HG02678 (cell line): Measurements from ENCODE around the gene GGNBP2.

ENCODE experiments used
- ATAC-seq: cut with Tn5 transposase; IDR thresholded peaks from one replicate; pipeline ENCODE4 v1.9.1; 2021; ENCODE audit warnings: mild to moderate bottlenecking, moderate library complexity; ENCODE audit not compliant: unreplicated experiment

GGNBP2 gene

DNA sequence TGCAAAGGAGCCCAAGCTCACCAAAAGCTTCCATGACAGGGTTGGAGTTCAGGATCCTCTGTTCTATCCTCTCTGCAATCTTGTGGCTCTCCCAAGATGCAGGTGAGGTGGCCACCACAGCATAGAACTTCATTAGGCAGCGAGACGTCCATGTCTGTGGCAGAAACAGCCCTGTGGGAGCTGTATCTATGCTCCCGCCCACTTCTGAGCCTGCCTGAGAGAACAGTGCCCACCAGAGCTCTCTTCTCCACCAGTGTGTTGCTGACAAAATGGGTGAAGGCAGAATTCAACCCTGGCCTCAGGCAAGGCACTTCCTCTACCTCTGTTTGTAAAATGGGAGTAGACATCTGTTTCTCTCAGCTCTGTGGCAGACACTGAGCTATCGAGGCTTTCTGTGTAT is 28.9 kb upstream of the GGNBP2 start:
- no peak for ATAC-seq

DNA sequence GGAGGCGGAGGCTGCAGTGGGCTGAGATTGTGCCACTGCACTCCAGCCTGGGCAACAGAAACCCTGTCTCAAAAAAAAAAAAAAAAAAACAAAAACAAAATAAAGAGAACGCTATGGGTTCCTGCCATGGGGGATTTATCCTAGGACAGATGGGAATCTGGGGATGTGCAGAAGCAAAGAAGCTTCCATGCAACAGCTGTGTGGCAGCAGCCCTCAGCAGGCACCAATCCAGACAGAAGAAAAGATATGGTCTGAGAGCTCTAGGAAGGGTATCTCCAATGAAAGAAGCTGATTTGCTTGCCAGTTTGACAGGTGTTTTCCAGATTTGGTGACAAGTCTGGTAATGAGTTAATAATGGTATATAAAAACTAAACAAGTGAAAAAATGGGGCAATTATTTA is 21.6 kb upstream of the GGNBP2 start:
- no peak for ATAC-seq

DNA sequence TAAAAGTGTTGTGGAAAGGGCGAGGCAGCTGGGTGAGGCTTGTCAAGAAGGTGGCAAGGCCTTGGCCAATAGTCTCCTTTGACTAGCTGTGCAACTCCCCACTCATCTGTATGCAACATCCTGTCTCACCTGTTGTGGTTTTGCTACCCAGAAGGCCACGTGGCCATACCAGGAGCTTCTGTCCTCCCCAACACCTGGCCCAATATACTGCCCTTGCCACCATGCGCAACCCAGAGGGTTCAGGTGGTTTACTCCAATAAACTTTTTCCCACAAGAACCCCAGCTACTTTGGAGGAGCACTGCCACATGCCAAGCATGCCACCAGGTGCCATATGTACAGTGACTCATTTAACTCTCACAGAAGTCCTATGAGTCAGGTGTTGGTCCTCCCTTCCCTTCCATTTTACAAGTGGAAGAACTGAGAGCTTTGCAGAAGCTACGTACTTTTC is 20.3 kb upstream of the GGNBP2 start:
- ATAC-seq = no peak

DNA sequence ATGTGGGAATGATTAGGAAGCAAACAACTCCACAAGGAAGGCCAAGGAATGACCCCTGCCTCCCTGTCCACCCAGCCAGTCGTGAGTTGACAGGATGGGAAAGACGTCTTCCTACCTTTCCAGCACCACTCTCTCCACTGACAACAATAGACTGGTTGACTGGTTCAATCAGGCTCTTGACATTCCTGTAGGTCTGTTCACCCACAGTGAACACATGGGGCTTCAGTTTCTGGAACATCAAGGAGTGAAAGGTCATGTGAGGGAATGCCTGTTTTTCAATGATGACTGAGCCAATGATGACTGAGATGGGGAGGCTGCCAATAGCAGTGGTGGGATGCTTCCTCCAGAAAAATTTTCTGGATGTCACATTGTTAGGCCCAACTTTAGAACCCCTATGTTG is 19.6 kb upstream of the GGNBP2 start:
- no peak for ATAC-seq

DNA sequence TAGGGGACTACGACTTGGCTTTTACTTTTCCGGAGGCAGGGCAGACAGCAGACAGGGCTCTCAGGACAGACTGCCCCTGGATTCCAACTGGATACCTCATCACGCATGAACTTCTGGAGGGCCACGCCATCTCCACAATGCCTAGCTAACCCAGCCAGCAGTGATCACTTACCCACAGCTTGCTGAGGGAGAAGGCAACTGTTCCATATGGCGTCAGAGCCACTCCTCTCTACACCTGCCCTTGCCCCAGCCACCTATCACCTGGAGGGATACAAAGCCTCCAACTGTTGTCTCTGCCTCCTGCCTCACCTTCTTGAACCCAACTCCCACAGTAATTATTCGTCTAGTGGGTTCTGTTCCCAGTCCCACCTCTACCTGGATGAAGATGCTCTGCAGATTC is 18.8 kb upstream of the GGNBP2 start:
- no peak for ATAC-seq

DNA sequence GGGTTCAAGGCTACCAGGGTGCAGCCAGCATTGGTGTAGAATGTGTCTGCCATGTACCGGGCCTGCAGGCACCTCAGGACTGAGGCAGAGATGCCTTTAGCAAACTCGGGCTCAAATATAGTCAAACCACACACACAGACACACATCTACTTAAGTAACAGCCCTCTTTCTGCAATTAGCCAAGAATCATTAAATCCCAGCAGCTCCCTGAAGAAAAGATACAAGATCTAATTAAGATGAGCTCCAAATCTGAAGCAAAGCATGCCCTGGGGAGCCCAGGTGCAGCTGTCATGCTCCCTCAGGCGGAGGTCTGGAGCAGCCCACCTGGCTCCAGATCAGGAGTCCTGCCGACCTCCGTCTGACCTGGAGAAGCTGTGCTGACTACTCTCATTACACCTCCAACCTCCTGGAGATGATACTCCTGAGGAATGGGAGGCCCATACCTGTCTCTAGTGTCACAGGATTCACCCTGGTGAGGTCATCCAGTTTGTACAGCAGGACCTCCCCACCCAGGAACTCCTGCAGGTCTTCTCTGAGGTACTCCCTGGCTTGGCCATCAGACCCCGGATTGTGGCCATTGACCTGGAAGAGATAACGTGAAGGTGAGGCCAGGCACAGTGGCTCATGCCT is 17.0 kb upstream of the GGNBP2 start:
- no peak for ATAC-seq

DNA sequence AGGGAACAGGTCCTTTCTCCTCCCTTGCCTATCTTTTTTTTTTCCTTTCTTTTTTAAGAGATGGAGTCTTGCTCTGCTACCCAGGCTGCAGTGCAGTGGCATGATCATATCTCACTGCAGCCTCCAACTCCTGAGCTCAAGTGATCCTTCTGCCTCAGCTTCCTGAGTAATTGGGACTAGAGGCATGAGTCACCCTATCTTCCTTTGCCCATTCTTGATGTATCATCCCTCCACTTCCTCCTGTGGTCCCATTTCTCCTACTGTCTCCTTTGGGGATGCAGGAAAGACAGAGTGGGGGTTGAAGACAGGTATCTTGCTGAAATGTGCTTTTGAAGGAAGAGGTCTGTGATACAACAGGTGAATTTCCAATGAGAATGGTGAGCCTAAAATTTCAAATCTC is 15.6 kb upstream of the GGNBP2 start:
- no peak for ATAC-seq

DNA sequence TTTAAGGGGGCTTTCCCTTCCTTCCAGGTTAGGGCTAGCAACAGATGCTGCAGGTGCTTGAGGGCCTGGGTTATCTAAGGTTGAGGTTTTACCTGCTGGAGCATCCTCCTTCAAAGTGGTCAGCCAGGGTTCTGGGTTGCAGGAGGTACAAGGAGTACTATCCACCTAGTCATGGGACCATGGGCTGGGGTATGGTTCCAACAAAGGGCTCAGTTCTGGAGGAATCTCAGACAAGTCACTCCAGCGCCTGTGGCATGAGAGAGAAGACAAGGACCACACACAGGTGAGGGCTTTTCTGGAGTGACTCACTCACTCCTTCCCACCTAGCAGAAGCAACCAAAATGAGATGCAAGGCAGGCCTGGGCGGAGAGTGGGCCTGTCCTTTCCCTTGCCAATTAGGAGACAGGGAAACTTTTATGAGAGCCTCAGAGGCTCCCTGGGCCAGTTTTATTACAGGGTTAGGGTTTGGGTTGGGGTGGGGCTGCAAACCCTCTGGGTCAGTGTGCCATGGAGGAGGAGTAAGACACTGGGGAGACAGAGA is 12.2 kb upstream of the GGNBP2 start:
- no peak for ATAC-seq

DNA sequence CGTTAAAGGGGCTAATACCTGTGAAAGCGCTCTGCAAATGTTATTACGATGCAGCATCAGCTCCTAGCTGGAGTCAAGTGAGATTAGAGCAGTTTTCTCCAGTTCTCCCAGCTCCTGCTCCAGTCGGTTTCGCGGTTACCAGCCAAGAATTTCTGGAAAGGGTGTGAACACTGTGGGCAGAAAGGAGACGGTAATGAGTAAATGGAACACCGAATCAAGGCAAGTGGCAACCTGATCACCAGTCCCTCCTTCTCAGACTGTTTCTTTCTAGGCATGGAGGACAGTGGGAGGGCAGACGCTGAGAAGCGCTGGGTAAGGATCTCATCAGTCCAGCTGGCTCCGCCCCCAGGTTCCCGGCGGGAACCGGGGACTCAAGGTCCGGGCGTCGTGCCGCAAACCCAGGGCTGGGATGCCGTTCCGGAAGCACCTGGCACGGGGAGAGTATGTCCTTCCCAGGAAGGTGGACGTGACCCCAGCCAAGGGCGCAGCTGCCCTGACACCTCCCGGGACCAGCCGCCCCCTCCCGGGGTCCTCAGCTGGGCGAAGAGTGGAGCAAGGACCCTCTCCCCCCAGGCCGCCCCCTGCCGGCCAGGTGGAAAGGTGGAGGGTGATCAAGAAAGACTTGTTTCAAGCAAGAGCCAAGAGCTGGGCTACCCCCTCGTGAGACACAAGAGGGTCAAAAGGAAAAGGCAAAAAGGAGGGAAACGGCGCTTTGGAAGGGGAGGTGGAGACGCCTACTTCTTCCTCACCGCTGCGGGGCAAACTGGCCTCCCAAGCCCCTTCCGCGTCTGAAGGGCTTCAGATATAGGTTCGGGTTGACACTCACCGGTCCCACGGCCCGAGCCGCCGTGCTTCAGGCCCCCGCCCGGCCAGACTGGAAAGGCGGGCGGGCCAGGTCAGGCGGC is 10.5 kb upstream of the GGNBP2 start:
- peak; percentile 33 for ATAC-seq

GRCh38 chr17:36534840-36535668 is 9.7 kb upstream of the GGNBP2 start, which contains the start of the genes MYO19 and PIGW:
Gene MYO19 (minus strand): TSS chr17:36534868. CDS start chr17:36532538, 2,330 bp downstream.
Gene PIGW (plus strand): TSS chr17:36534987. CDS start chr17:36537102, 2,115 bp downstream.
- ATAC-seq = peak; percentile 75

- ATAC-seq = no peak
These were observed 9.0 kb upstream of the GGNBP2 start for GRCh38 chr17:36535669-36536081.

- ATAC-seq = no peak
These were observed 4.0 kb upstream of the GGNBP2 start for GRCh38 chr17:36540696-36541095.

DNA sequence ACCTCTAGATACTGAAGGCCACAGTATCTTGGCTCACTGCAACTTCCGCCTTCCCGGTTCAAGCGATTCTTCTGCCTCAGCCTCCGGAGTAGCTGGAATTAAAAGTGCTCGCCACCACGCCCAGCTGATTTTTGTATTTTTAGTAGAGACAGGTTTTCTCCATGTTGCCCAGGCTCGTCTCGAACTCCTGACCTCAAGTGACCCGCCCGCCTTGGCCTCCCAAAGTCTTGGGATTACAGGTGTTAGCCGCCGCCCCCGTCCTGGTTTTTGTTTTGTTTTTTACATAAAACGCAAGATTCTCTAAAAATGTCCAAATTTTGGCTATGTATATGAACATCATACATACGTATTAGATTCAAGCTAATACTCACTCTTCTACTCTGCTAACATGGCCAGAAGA is 2.0 kb upstream of the GGNBP2 start:
- ATAC-seq = no peak

DNA sequence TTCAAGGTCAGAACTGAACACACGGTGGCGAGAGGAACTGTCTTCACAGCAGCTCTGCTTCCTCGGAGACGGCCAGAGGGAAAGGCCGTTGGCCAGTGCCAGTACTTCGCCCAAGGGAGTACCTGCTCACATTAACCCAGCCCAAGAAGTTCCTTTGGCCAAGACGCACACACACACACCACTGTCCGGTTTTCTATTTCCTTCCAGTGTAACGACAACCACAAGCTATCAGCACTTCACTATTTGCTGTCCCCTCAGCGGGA is 744 bp upstream of the GGNBP2 start:
- ATAC-seq = no peak

DNA sequence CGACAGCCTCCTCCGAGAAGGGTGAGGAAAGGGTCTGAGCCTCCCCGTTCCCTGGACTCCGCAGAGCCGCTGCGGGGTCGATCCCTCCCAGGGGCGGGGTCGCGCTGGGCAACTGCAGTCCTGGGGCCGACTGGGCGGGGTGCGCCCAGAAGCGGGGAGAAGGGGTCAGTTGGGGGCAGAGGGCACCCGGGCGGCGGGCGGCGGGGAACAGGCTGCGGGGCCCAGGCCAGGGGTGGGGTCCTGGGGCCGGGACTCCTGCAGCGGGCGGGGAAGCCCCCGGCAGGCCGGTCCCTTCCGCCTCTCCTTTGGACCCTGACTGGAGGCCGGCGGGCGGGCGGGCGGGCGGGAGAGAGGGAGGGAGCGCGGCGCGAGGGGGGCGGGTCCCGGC is 352 bp downstream of the GGNBP2 start:
- ATAC-seq = peak; percentile 39

GRCh38 chr17:36545465-36546417 is 1.0 kb downstream of the GGNBP2 start:
- ATAC-seq = peak; percentile 69

DNA sequence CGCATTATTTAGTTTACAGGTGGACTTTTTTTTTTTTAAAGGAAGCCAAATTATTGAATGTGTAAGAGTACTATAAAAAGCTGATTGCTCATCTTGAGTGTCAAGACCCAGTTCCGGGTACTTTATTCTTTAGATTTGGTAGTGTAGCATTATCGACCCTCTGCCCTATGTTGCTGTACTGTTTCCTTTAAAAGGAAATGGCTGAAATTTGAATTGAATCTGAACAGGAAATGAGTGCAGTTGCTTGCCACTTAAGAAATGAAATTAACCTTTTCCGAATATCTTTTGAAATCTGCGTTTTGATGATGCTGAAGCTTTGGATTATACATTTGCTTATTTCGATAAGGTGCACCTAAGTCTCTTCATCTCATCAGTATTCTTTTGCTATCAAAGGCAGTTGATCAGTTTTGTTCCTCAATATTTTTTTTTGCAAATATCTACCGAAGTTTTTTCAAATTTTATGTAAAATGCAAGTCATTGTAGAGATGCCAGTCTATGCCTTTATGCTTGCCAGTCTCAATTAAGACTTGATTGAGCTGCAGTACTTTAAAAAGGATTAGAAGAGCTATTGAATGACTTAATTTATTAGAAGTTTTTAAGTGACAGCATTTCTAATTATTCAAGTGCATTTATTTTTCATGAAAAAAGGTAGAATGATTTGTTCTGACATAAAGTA is 1.8 kb downstream of the GGNBP2 start:
- no peak for ATAC-seq

GRCh38 chr17:36547776-36548175 is 3.1 kb downstream of the GGNBP2 start:
- ATAC-seq = no peak
